Brain microvascular endothelial cell (primary cell): ENCODE data around the gene MLPH.
A peak's percentile ranks its signal among the peaks of the same experiment; 100 is the strongest.

ENCODE experiments used
- DNase-seq: peaks from one replicate; pipeline ENCODE4 v3.0.0-alpha.2; 2020
- H3K27ac ChIP-seq: fragments of 250-450 bp; sonication (Bioruptor Pico); 2 replicates; pipeline ENCODE4 v1.5.1; 2020; ENCODE audit warnings: mild to moderate bottlenecking, moderate library complexity
- H3K27me3 ChIP-seq: fragments of 250-450 bp; sonication (Bioruptor Pico); replicated peaks from 2 replicates; pipeline ENCODE4 v1.5.1; 2020; ENCODE audit warnings: mild to moderate bottlenecking
- H3K36me3 ChIP-seq: fragments of 250-450 bp; sonication (Bioruptor Pico); replicated peaks from 2 replicates; pipeline ENCODE4 v1.5.1; 2020; ENCODE audit warnings: mild to moderate bottlenecking
- H3K4me3 ChIP-seq: 2 replicates; pipeline ENCODE4 v1.5.1; 2011; ENCODE audit warnings: low read depth, mild to moderate bottlenecking, control low read depth, low read length, moderate library complexity
- in situ Hi-C: cut with HindIII; loops from 2 replicates; pipeline ENCODE4 v1.10.0; 2017; ENCODE audit warnings: low sequenced_read_pairs, low pct_ligation_motif_present
- TF ChIP-seq, protein P1 (sequence below): IDR thresholded peaks from 2 replicates; pipeline ENCODE4 v1.5.1; 2011; ENCODE audit warnings: low read depth, mild to moderate bottlenecking, moderate library complexity, low read length, control low read depth, inconsistent platforms; ENCODE audit errors: missing control alignments

The MLPH gene

DNA sequence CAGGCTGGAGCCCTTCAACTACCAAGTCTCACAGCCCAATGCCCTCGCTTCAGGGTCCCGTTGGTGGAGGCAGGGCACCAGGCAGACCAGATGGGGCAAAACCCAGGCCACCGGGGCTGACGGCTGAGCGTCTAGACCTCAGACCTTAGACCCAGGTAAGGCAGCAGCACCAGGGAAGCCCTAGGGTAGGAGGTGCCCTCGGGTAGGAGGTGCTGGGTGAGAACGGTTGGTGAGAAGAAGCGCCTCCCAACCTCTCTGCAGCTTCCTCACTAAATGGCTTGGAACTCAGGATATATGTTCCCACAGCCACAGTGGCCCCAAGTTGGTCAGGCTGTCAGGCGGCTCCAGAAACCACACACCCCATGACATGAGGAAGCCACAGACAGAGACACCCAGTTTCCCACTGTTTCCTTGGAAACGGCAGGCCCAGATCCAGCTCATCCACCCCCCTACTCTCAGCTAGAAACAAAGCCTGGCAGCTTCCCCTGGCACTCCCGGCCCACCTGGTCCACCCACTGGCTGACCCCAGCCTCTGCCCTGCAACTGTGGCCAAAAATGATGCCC lies 13.1 kb upstream of the MLPH start:
- peak; percentile 91 for DNase-seq
- Histone ChIP-seq H3K27ac (peak overlapping the region; percentile 98), H3K36me3 (no peaks in the 10 kb centered on the region), H3K27me3 (no peaks in the 10 kb centered on the region), H3K4me3 (no peak overlapping the region)
- TF ChIP-seq, protein P1, sequence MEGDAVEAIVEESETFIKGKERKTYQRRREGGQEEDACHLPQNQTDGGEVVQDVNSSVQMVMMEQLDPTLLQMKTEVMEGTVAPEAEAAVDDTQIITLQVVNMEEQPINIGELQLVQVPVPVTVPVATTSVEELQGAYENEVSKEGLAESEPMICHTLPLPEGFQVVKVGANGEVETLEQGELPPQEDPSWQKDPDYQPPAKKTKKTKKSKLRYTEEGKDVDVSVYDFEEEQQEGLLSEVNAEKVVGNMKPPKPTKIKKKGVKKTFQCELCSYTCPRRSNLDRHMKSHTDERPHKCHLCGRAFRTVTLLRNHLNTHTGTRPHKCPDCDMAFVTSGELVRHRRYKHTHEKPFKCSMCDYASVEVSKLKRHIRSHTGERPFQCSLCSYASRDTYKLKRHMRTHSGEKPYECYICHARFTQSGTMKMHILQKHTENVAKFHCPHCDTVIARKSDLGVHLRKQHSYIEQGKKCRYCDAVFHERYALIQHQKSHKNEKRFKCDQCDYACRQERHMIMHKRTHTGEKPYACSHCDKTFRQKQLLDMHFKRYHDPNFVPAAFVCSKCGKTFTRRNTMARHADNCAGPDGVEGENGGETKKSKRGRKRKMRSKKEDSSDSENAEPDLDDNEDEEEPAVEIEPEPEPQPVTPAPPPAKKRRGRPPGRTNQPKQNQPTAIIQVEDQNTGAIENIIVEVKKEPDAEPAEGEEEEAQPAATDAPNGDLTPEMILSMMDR, result no peak
- in situ Hi-C loops, result no loop called here

GRCh38 chr2:237474442-237474911 lies 12.6 kb upstream of the MLPH start:
- H3K27ac ChIP-seq, result peak overlapping the region; percentile 98
- in situ Hi-C loops, result no loop called here
- TF ChIP-seq, protein P1, result no peak

DNA sequence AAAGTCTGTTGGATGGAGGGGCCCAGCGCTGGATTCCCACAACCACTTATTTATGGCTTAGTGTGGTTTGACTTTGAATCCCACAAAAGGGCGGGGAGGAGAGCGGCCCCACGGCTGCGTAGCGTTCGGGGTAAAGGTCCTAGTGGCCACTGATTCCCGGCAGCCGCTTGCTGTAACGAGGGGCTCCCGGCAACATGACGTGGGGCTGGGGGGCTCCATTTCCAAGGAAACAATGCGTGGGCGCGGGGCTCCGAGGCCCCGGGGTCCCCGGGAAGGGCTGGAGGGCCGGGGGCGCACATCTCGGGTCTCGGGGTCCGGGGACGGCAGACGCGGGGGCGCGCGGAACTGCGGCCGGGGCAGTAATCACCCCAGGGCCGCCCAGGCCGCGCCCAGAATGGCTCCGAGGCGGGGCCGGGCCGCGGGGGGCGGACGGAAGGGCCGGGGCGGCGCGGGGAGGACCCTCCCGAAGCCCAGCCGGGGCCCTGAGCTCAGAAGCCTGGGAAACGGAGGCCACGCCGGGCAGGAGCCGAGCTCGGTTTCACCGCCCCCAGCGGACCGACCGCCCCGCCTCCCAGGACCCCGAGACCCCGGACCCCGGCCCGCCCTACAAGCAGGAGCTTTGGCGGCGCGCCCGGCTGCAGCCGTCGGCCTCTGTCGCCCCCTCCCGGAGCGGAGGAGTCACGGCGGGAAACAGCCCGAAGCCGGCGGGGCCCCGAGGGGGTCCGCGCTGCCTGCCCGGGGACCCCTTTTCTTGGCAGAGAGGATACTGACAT lies 11.9 kb upstream of the MLPH start:
- Histone ChIP-seq H3K27me3 (no peaks in the 10 kb centered on the region), H3K36me3 (no peaks in the 10 kb centered on the region), H3K27ac (peak overlapping the region; percentile 98), H3K4me3 (peak overlapping the region; percentile 57)
- in situ Hi-C loops, result no loop called here
- TF ChIP-seq, protein P1, result peak; percentile 72
- DNase-seq, result peak; percentile 85

More at GRCh38 chr2:237474442-237474911, 12.6 kb upstream of the MLPH start:
- Histone ChIP-seq H3K27me3 (no peaks in the 10 kb centered on the region), H3K36me3 (no peaks in the 10 kb centered on the region), H3K4me3 (peak overlapping the region; percentile 57)
- peak; percentile 63 for DNase-seq

DNA sequence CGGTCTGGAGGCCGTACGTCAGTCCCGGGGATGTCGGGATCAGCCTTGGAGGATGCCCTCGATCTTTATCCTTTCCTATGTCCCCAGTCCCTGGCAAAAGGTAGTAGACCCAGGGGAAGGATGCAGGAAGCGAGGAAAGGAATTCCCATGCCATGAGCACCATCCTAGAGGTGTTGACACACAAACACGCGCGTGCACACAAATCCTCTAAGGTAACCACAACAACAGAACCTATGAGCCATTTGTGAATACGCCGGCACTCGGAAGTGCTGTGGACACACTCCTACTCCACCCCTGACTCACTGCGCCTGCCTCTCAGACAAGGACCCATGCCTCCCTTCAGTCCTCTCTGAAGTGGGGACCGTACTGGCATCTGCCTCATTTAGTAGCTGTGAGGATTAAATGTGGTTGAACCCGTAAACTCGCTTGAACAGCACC lies 11.3 kb upstream of the MLPH start:
- Histone ChIP-seq H3K36me3 (no peaks in the 10 kb centered on the region), H3K27ac (peak overlapping the region; percentile 98), H3K27me3 (no peaks in the 10 kb centered on the region), H3K4me3 (peak overlapping the region; percentile 57)
- TF ChIP-seq, protein P1, result no peak
- in situ Hi-C loops, result no loop called here
- peak; percentile 80 for DNase-seq

DNA sequence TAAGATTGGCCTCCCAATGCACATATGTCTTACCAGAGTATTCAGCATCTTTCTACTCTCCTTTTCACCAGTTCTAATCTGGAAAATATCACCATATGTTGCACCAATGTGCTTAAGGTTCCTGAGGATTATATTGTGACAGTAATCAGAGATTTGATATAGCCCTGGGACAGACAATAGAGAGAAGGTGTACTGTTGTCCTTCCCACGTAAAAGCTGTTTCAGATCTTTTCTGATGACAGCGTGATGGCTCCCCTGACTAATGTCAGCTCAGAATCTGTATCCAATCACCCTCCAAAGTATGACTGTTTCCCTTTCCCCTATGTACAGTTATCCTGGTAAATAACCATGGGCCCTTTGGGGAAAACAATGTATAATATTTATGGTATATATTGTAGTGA lies 9.0 kb upstream of the MLPH start:
- H3K36me3 ChIP-seq, result no peaks in the 10 kb centered on the region
- DNase-seq, result no peak
- H3K27ac ChIP-seq, result no peak overlapping the region
- no peak overlapping the region for H3K4me3 ChIP-seq
- in situ Hi-C loops, result no loop called here
- H3K27me3 ChIP-seq, result no peaks in the 10 kb centered on the region
- TF ChIP-seq, protein P1, result no peak

DNA sequence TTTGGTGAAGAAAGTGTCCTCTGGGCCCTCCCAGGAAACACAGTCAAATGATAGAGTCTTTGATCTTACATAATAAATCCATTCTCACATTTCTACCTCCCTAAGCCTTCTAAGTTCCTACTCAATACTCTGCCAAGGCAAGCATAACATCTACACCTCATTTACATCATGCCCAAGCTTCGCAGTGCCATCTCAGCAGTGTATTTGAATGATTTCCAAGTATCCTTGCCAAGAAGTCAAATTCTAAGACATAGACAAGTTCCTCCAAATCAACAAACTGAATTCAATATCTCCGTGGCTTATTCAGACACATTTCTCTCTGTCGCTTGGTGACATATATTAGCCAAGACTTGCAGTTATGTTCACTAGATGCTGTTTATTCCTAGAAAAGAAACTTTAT lies 8.1 kb upstream of the MLPH start:
- no peak for DNase-seq
- Histone ChIP-seq H3K27me3 (no peaks in the 10 kb centered on the region), H3K27ac (no peak overlapping the region), H3K36me3 (no peaks in the 10 kb centered on the region), H3K4me3 (no peak overlapping the region)
- in situ Hi-C loops, result no loop called here
- TF ChIP-seq, protein P1, result no peak
